AG20443 (cell line): ENCODE measurements around the gene SRPX2.

ENCODE experiments used
- DNase-seq: peaks from one replicate; pipeline ENCODE4 v3.0.0; 2012; ENCODE audit warnings: low spot score, mixed read lengths

Gene SRPX2, protein sequence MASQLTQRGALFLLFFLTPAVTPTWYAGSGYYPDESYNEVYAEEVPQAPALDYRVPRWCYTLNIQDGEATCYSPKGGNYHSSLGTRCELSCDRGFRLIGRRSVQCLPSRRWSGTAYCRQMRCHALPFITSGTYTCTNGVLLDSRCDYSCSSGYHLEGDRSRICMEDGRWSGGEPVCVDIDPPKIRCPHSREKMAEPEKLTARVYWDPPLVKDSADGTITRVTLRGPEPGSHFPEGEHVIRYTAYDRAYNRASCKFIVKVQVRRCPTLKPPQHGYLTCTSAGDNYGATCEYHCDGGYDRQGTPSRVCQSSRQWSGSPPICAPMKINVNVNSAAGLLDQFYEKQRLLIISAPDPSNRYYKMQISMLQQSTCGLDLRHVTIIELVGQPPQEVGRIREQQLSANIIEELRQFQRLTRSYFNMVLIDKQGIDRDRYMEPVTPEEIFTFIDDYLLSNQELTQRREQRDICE

DNA sequence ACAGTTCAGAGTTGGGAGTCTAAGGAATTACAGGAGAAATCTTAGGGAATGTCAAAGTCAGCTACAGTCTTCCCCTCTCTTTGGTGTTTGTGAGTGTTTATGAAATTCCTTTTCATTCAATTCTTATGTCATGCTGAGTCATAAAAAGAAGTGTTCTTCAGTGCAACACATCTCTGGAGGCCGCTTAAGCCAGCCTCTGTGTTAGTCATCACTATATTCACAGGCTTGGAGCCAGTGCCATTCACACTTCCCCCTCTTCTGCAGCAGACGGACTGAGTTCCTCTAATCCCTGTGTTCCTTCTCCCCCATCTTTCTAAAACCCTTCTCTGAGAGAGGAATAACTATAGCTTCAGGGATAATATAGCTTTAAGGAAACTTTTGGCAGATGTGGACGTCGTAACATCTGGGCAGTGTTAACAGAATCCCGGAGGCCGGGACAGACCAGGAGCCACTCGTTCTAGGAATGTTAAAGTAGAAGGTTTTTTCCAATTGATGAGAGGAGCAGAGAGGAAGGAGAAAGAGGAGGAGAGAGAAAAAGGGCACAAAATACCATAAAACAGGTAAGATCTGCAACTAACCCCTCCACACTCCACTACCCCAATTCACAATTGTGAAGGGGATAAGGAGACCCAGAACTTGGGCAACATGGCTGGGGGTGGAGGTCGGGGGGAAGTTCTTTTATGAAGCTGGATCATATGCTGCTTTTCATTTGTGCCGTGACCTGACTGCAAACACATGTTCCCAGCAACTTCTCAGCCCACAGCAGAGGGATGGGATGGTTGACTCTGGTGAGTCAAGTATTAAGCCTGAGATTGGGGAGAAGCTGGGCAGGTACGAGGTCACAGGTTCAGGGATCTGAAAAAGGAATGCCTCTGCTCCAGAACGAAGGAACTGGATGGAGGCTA, at the start of gene SRPX2:
Gene SRPX2, plus strand, starts transcription at position 244 of the 905 bp plus-strand sequence. CDS start 2,124 bp downstream, outside the sequence.
- DNase-seq, result peak; percentile 61

DNA sequence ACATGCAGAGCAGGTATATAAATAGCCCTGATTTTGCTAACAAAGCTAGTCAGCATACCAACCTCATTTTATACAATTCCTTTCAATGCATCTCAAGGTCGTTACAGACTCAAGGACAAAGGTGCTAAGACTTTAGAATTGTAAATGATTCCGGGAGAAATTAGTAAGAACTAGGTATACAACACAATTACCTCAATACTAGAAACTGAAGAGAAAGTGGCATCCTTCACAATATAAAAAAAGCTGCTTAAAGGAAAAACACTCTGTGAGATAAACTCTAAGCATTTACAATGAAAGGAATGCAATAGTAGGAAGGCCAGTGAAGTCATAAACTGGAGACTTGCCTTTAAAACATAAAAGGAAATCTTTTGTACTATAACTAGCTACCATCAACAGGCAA, 47.4 kb upstream of the SRPX2 start:
- DNase-seq, result no peak

DNA sequence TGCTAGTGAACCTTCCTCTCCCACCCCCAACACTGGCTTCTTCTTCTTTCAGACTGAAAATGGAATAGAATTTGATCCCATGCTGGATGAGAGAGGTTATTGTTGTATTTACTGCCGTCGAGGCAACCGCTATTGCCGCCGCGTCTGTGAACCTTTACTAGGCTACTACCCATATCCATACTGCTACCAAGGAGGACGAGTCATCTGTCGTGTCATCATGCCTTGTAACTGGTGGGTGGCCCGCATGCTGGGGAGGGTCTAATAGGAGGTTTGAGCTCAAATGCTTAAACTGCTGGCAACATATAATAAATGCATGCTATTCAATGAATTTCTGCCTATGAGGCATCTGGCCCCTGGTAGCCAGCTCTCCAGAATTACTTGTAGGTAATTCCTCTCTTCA, 44.5 kb upstream of the SRPX2 start:
- no peak for DNase-seq

GRCh38 chrX:100600340-100600739, 43.7 kb upstream of the SRPX2 start:
- no peak for DNase-seq

GRCh38 chrX:100600758-100601157, 43.2 kb upstream of the SRPX2 start:
- DNase-seq, result no peak

DNA sequence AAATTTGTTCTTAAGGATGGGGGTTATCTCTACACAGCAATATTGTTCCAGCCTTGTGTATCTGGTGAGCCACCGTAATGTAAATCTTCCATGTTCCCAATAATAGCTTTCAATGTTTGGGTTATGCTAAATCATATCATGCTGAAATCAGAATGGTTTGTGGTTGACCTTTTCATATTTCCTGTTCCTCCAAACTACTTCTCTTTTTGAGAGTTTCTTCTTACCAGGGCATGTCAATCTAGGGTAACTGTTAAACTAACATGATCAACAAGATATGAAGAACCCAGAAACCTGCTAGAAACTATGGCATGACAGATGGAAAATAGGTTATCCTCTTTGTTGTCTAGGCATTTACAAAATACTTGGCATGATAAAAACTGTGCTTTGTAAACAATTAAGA, 37.2 kb upstream of the SRPX2 start:
- no peak for DNase-seq

- DNase-seq, result no peak
Measured at GRCh38 chrX:100609591-100609990, 34.4 kb upstream of the SRPX2 start.

DNA sequence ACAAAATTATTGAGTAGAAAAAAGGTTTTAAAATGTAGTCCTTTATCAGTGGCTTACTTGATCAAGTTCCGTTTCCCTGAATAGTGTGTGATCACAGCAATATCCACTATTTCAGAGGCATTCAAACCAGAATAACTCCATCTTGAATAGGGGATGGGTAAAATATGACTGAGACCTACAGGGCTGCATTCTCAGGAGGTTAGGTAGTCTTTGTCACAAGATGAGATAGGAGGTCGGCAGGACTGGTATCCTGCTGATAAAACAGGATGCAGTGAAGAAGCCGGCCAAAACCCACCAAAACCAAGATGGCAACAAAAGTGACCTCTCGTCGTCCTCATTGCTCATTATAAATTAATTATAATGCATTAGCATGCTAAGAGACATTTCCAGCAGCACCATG, 32.0 kb upstream of the SRPX2 start:
- DNase-seq, result no peak

- peak; percentile 48 for DNase-seq
Measured at GRCh38 chrX:100615005-100615404, 29.0 kb upstream of the SRPX2 start.

DNA sequence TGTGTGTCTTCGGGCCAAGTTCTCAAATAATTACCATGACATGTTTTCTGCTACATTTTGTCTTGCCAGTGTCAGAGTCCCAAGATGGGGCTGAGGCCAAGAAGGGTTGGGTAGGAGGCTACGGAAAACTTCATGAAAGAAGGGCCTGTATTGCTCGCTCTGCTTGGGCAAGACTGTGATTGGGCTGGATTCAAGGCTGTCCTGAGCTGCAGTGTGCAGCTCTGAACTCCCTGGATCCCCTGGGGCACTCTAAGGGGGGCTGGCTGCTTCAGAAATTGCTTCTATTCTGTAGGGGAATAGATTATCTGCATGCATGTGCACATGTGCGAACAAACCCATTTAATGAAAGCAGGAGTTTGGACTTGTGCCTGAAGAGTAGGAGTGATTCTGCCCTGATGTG, 21.0 kb upstream of the SRPX2 start:
- DNase-seq, result no peak

- no peak for DNase-seq
Measured at GRCh38 chrX:100625985-100626491, 18.0 kb upstream of the SRPX2 start.

GRCh38 chrX:100635040-100635439, 9.0 kb upstream of the SRPX2 start:
- DNase-seq, result no peak

GRCh38 chrX:100635989-100636320, 8.0 kb upstream of the SRPX2 start:
- DNase-seq, result no peak

- peak; percentile 86 for DNase-seq
Measured at GRCh38 chrX:100636321-100636991, 7.5 kb upstream of the SRPX2 start, which contains the start of gene TSPAN6. Gene TSPAN6 (minus strand): TSS chrX:100636806. CDS start chrX:100636694, 112 bp downstream.

DNA sequence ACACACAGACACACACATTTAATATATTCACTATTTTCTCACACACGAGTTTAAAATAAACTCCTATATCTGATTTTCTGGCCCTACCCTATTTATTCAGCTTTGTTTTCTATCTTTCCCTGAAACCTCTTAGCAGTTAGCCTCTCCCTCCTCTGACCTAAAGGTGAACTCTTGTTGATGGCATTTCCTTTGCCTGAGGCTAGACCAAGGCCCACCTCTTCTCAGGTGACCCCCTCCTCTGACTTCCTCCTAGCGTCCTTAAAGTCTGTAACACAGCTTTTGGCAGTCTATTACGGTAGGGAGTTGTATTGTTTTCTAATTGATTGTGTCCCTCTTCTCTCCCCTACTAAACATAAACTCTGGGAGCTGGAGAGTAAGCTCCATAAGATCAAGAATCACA, 1.7 kb upstream of the SRPX2 start:
- no peak for DNase-seq

DNA sequence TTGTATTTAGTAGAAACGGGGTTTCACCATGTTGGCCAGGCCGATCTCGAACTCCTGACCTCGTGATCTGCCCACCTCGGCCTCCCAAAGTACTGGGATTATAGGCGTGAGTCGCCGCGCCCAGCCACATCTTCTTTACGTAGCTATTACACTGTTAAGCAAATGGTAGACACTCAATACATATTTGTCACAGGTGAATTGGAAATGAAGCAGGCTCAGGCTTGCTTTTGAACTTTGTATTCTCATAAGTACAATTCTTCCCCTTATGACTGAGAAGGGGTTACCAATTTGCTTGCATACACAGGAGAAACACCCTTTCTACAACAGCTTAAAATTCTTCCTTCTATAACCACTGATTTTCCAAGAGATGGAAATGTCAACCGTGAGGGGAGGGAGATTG, 787 bp upstream of the SRPX2 start:
- DNase-seq, result no peak

DNA sequence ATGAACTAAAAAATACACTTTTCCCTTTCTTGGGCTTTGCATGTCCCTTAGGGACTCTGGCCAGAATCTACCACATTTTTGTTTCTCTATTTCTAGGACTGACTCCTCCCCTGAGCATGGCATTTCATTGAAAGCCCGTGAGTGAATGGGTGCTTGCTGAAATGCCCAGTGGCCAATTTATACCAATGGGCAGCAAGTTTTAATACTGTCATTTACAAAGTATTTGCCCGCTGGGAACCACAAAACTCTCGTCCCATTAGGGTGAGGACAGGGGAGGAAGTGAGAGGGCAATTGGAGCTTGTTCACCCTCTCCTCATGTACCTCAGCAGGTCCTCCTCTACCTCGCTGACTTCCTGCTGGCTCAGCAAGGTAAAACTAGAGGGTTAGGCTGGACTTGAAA, 1.1 kb downstream of the SRPX2 start:
- DNase-seq, result no peak

DNA sequence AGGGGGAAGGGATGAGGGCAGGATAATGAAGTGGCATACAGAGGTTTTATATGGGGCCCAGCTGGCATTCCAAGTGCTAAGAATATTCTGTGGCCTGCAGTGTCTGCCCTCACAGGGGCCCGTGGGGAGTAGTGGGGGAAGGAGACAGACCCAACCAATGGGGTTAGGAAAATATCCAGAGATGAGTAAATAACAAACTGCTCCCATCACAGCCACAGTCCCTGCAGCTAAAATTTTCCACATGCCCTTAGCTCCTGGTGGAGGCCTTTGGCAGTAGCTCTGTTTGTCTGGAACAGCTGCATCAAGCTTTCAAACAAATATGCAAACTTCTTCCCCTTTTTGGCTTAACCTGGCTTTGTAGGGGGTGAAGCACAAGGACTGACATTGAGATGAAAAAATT, 3.1 kb downstream of the SRPX2 start:
- DNase-seq, result peak; percentile 21

DNA sequence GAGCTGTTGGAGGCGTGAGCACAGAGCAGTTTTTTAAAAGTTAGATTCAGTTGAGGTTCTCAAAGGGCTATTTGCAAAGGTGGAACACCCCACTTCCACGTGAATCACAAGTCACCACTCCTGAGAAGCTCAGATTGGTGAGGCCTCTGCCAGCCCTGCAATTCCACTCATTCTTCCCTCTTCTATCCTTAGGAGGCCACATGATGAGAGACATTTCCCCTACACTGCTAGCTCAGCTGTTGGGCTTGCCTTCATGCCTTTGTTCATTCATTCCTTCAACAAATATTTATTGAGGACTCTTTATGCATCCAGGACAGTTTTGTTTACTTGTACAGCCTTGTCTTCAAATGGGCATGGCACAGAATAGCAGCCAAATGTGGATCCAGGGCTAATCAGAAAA, 3.7 kb downstream of the SRPX2 start:
- DNase-seq, result no peak

- peak; percentile 33 for DNase-seq
Measured at GRCh38 chrX:100648458-100649417, 4.7 kb downstream of the SRPX2 start.
